Skeletal muscle satellite cell (primary cell): Measurements from ENCODE around the gene FUBP1.
"Not testable (repeated sequence)": the region's sequence is repeated elsewhere in the genome, so short reads cannot be mapped to it uniquely, and the experiment has no call there.

Experiments used
- H3K27me3 ChIP-seq: 2 replicates; pipeline ENCODE4 v1.7.0; 2013; ENCODE audit warnings: low read length; ENCODE audit not compliant: control insufficient read depth, insufficient read depth
- H3K36me3 ChIP-seq: 2 replicates; pipeline ENCODE4 v1.7.0; 2013; ENCODE audit warnings: mild to moderate bottlenecking, control low read depth, low read length; ENCODE audit not compliant: insufficient read depth
- H3K4me1 ChIP-seq: 2 replicates; pipeline ENCODE4 v1.7.0; 2013; ENCODE audit warnings: low read length; ENCODE audit not compliant: control insufficient read depth, insufficient read depth
- H3K4me2 ChIP-seq: 2 replicates; pipeline ENCODE4 v1.7.0; 2013; ENCODE audit warnings: mild to moderate bottlenecking, low read length
- H3K4me3 ChIP-seq: 2 replicates; pipeline ENCODE4 v1.7.0; 2013; ENCODE audit warnings: low read length
- H3K9ac ChIP-seq: 2 replicates; pipeline ENCODE4 v1.7.0; 2013; ENCODE audit warnings: mild to moderate bottlenecking, low read depth, low read length, moderate library complexity
- H3K9me3 ChIP-seq: replicated peaks from 2 replicates; pipeline ENCODE4 v1.7.0; 2013; ENCODE audit warnings: mild to moderate bottlenecking, control low read depth, low read length

Gene FUBP1

GRCh38 chr1:78004719-78005447 is 26.0 kb upstream of the FUBP1 start, which contains the start of gene DNAJB4:
DNAJB4 (plus strand) TSS chr1:78004939; CDS start chr1:78005111, 172 bp downstream.
- Histone ChIP-seq H3K4me2 (peak within 1 kb of the TSS; percentile 84), H3K36me3 (peaks cover 38% of the 10 kb centered on the region), H3K4me3 (peak within 1 kb of the TSS; percentile 72), H3K4me1 (peaks cover 20% of the 10 kb centered on the region), H3K27me3 (no peaks in the 10 kb centered on the region), H3K9ac (peak within 1 kb of the TSS; percentile 93), H3K9me3 (no peaks in the 10 kb centered on the region)

DNA sequence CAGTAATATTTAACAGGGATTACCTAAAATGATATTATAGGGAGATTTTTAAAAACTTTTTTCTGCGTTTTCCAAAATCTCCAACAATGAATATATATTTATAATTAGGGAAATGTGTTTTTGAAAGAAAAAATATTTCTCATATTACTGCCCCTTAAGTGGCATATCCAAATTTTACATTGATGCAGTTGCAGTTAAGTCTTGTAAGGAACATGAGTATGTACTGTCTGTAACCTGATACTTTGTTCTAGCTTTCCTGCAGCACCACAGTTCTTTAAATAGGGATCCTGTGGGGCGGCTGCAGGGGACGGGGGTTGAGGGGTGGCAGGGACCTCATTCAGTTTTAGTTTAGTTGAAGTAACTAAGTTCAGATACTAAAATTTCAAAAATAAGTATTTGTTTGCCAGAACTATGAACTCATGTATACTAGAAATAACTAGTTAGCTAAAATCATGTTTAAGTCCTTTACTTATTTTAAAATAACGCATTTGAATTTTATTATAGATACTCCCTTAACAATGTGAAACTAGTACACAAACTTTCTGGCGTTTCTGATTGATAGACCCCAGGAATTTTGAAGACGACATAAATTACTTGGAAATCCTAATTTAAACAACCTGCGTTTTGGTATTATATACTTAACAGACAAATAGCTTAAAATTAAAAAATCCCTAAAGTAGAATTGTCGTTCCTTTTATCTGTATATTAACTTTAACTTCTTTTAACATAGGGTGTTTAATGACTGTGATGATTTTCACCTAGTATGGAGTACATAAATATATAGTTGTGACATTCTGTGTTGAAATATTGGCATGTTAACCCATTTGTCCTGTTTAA is 25.2 kb upstream of the FUBP1 start:
- Histone ChIP-seq H3K27me3 (no peaks in the 10 kb centered on the region), H3K9me3 (no peaks in the 10 kb centered on the region), H3K36me3 (peaks cover 30% of the 10 kb centered on the region), H3K9ac (peak overlapping the region; percentile 93), H3K4me3 (peak overlapping the region; percentile 72), H3K4me2 (peak overlapping the region; percentile 84), H3K4me1 (peaks cover 20% of the 10 kb centered on the region)

- H3K9me3 ChIP-seq, result no peaks in the 10 kb centered on the region
- H3K4me2 ChIP-seq, result peak overlapping the region; percentile 84
- H3K4me3 ChIP-seq, result peak overlapping the region; percentile 72
- H3K9ac ChIP-seq, result peak overlapping the region; percentile 93
- H3K36me3 ChIP-seq, result peaks cover 24% of the 10 kb centered on the region
- H3K27me3 ChIP-seq, result no peaks in the 10 kb centered on the region
- H3K4me1 ChIP-seq, result peaks cover 20% of the 10 kb centered on the region
Measured at GRCh38 chr1:78003070-78003746, 24.3 kb upstream of the FUBP1 start.

- not testable (repeated sequence) for H3K36me3 ChIP-seq, H3K4me3 ChIP-seq, H3K9ac ChIP-seq, H3K9me3 ChIP-seq, H3K4me2 ChIP-seq, H3K27me3 ChIP-seq
- peaks cover 20% of the 10 kb centered on the region for H3K4me1 ChIP-seq
Measured at GRCh38 chr1:78000536-78000935, 21.7 kb upstream of the FUBP1 start.

- no peaks in the 10 kb centered on the region for H3K27me3 ChIP-seq
- H3K36me3 ChIP-seq, result peaks cover 7% of the 10 kb centered on the region
- no peaks in the 10 kb centered on the region for H3K9me3 ChIP-seq
- peaks cover 8% of the 10 kb centered on the region for H3K4me1 ChIP-seq
- H3K9ac ChIP-seq, result no peak overlapping the region
- H3K4me3 ChIP-seq, result no peak overlapping the region
- no peak overlapping the region for H3K4me2 ChIP-seq
Measured at GRCh38 chr1:77996734-77997133, 17.9 kb upstream of the FUBP1 start.

- Histone ChIP-seq H3K4me1 (no peaks in the 10 kb centered on the region), H3K4me2 (no peak overlapping the region), H3K9ac (no peak overlapping the region), H3K36me3 (peaks cover 21% of the 10 kb centered on the region), H3K9me3 (no peaks in the 10 kb centered on the region), H3K27me3 (no peaks in the 10 kb centered on the region), H3K4me3 (no peak overlapping the region)
Measured at GRCh38 chr1:77994117-77994705, 15.3 kb upstream of the FUBP1 start.

DNA sequence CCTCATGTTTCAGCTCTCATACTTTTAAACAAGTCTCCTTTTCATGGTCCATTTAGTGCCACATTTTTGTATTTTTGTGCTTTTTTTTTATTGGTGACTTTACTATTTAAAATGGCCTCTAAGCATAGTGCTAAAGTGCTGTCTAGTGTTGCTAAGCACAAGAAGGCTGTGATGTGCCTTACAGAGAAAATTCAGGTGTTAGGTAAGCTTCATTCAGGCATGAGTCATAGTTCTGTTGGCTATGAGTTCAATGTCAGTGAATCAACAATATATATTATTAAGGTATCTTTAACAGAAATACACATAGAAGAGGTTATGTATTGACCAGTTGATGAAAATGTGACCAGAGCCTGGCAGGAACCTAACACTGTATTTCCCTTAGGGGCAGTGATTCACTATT is 12.8 kb upstream of the FUBP1 start:
- H3K9ac ChIP-seq, result no peak overlapping the region
- no peaks in the 10 kb centered on the region for H3K27me3 ChIP-seq
- no peak overlapping the region for H3K4me2 ChIP-seq
- peaks cover 3% of the 10 kb centered on the region for H3K4me1 ChIP-seq
- H3K4me3 ChIP-seq, result no peak overlapping the region
- H3K9me3 ChIP-seq, result no peaks in the 10 kb centered on the region
- H3K36me3 ChIP-seq, result peaks cover 21% of the 10 kb centered on the region

GRCh38 chr1:77990629-77991204 is 11.8 kb upstream of the FUBP1 start:
- Histone ChIP-seq H3K27me3 (no peaks in the 10 kb centered on the region), H3K4me2 (no peak overlapping the region), H3K4me1 (peaks cover 3% of the 10 kb centered on the region), H3K36me3 (peaks cover 21% of the 10 kb centered on the region), H3K9ac (no peak overlapping the region), H3K9me3 (no peaks in the 10 kb centered on the region), H3K4me3 (no peak overlapping the region)

- H3K4me2 ChIP-seq, result no peak overlapping the region
- H3K9me3 ChIP-seq, result no peaks in the 10 kb centered on the region
- no peaks in the 10 kb centered on the region for H3K27me3 ChIP-seq
- no peak overlapping the region for H3K9ac ChIP-seq
- peaks cover 19% of the 10 kb centered on the region for H3K36me3 ChIP-seq
- H3K4me1 ChIP-seq, result peaks cover 3% of the 10 kb centered on the region
- no peak overlapping the region for H3K4me3 ChIP-seq
Measured at GRCh38 chr1:77989744-77990143, 10.9 kb upstream of the FUBP1 start.

GRCh38 chr1:77987919-77988318 is 9.0 kb upstream of the FUBP1 start:
- Histone ChIP-seq H3K9ac (no peak overlapping the region), H3K4me2 (no peak overlapping the region), H3K36me3 (peaks cover 20% of the 10 kb centered on the region), H3K27me3 (no peaks in the 10 kb centered on the region), H3K4me1 (peaks cover 3% of the 10 kb centered on the region), H3K9me3 (no peaks in the 10 kb centered on the region), H3K4me3 (no peak overlapping the region)

DNA sequence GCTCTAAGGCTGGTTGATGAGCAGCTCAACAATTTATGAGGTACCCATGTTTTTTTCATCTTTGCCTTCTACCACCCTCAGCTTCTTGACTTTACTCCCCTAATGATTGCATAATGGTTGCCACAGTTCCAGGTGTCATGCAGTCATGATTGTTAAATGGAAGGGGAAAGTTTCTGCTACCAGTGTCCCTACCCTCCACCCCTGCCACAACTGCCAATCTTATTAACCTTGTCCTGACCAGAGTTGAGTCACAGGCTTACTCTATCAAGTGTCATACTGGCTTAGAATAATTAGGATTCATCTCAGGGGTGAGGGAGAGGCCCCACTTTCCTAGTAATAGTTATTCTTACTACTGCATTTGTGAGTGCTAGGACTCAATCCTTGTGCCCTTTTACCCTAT is 7.9 kb upstream of the FUBP1 start:
- Histone ChIP-seq H3K4me3 (no peak overlapping the region), H3K36me3 (peaks cover 19% of the 10 kb centered on the region), H3K27me3 (no peaks in the 10 kb centered on the region), H3K4me1 (peaks cover 3% of the 10 kb centered on the region), H3K4me2 (no peak overlapping the region), H3K9ac (no peak overlapping the region), H3K9me3 (no peaks in the 10 kb centered on the region)
